HepG2 (cell line): ENCODE measurements around the gene DENND5B. TPM values are rescaled to one million over a fixed set of nuclear protein-coding genes. Genes with fewer than 3 reads are reported as not detected.

ENCODE experiments used
- ATAC-seq: fragments of 200-7000 bp; cut with Tn5 transposase; 3 replicates; pipeline ENCODE4 v1.9.1; 2020; ENCODE audit warnings: mild to moderate bottlenecking, moderate library complexity
- BruUV-seq: library from RNA; stranded (reverse); fragments of 400-500 nt; replicated peaks from 2 replicates; lab custom pipeline; 2021; lab: Mats Ljungman, UMichigan
- CTCF ChIA-PET: fragments of 300-600 bp; formaldehyde crosslinking; extraction: SDS; loops from one replicate; lab custom pipeline; 2021; ENCODE audit warnings: low total read pairs, inconsistent platforms, low intra/inter-chr PET ratio; lab: Yijun Ruan, JAX
- POLR2A ChIA-PET: fragments of 350-600 bp; sonication (Branson Sonifier 250); formaldehyde crosslinking; loops from one replicate; lab custom pipeline; 2020; ENCODE audit warnings: antibody characterized with exemption, inconsistent platforms; lab: Yijun Ruan, JAX
- DNase-seq: peaks from one replicate; pipeline ENCODE4 v3.0.0-alpha.2; 2015; ENCODE audit warnings: low spot score
- FAIRE-seq: peaks from 3 replicates; lab custom pipeline; 2011; peaks lifted over from hg19 to GRCh38; lab: Jason Lieb, UNC
- H2AFZ ChIP-seq: one replicate; pipeline ENCODE4 v1.6.1; 2011; ENCODE audit warnings: low read length, inconsistent platforms
- H3K27ac ChIP-seq: fragments of 300-600 bp; 3 replicates; pipeline ENCODE4 v1.8.0; 2011; ENCODE audit warnings: mixed run types, mild to moderate bottlenecking, mixed read lengths, low read length, inconsistent platforms; ENCODE audit not compliant: insufficient read depth; ENCODE audit errors: extremely low read length
- H3K27me3 ChIP-seq, 2 experiments: fragments of 200-600 bp in 1 of 2; 2 replicates in 1 of 2; 3 replicates in 1 of 2; pipeline versions ENCODE4 v1.6.0 to v1.8.0; 2011; ENCODE audit warnings: low read length in 2 of 2, mild to moderate bottlenecking in 2 of 2, moderate library complexity in 2 of 2, inconsistent platforms in 1 of 2; ENCODE audit not compliant: insufficient read depth in 2 of 2, control insufficient read depth in 1 of 2
- H3K36me3 ChIP-seq, 2 experiments: fragments of 200-600 bp in 1 of 2; replicated peaks in 1 of 2; 2 replicates in 1 of 2; 3 replicates in 1 of 2; pipeline versions ENCODE4 v1.5.1 to v1.8.0; 2011; ENCODE audit warnings: low read length in 2 of 2, inconsistent platforms in 1 of 2; ENCODE audit not compliant: insufficient read depth in 2 of 2, control insufficient read depth in 1 of 2
- H3K4me1 ChIP-seq: 2 replicates; pipeline ENCODE4 v1.5.1; 2012; ENCODE audit warnings: low read length, inconsistent platforms; ENCODE audit not compliant: insufficient read depth
- H3K4me2 ChIP-seq: 2 replicates; pipeline ENCODE4 v1.6.0; 2011; ENCODE audit warnings: low read depth, low read length, inconsistent platforms
- H3K4me3 ChIP-seq, 3 experiments: fragments of 200-600 bp in 1 of 3; sonication (generic), shearing (Covaris generic) in 1 of 3; replicated peaks in 1 of 3; 2 replicates each; pipeline ENCODE4 v1.5.1; 2011 to 2016; ENCODE audit warnings: low read length in 3 of 3, inconsistent platforms in 2 of 3, low read depth in 2 of 3, mild to moderate bottlenecking in 2 of 3, control low read depth in 1 of 3, mixed read lengths in 1 of 3; ENCODE audit not compliant: insufficient read depth in 1 of 3
- H3K79me2 ChIP-seq: one replicate; pipeline ENCODE4 v1.6.1; 2011; ENCODE audit warnings: low read length, inconsistent platforms; ENCODE audit not compliant: insufficient read depth
- H3K9ac ChIP-seq: 2 replicates; pipeline ENCODE4 v1.6.0; 2011; ENCODE audit warnings: mild to moderate bottlenecking, low read depth, low read length, inconsistent platforms; ENCODE audit not compliant: insufficient read depth
- H3K9me3 ChIP-seq: 2 replicates; pipeline ENCODE4 v1.5.1; 2012; ENCODE audit warnings: mild to moderate bottlenecking, low read length
- H4K20me1 ChIP-seq: 2 replicates; pipeline ENCODE4 v1.6.0; 2011; ENCODE audit warnings: inconsistent platforms, mild to moderate bottlenecking, low read length, moderate library complexity; ENCODE audit not compliant: insufficient read depth
- AKAP8 ChIP-seq: sonication (generic); formaldehyde crosslinking; IDR thresholded peaks from 2 replicates; pipeline ENCODE4 v1.5.1; 2020; ENCODE audit warnings: mild to moderate bottlenecking, missing genetic modification reagents
- BCL6 ChIP-seq: IDR thresholded peaks from 2 replicates; pipeline ENCODE4 v1.6.1; 2016; ENCODE audit warnings: missing genetic modification reagents, missing compliant biosample characterization
- BRCA1 ChIP-seq: sonication (generic); formaldehyde crosslinking; IDR thresholded peaks from 2 replicates; pipeline ENCODE4 v1.4.0; 2020; ENCODE audit warnings: missing genetic modification reagents
- HES4 ChIP-seq: sonication (generic); formaldehyde crosslinking; IDR thresholded peaks from 2 replicates; pipeline ENCODE4 v1.9.0; 2021; ENCODE audit warnings: mild to moderate bottlenecking, missing genetic modification reagents, borderline replicate concordance
- HNF4A ChIP-seq: sonication (generic); formaldehyde crosslinking; IDR thresholded peaks from 2 replicates; pipeline ENCODE4 v1.4.0; 2020; ENCODE audit warnings: missing genetic modification reagents
- KAT8 ChIP-seq: IDR thresholded peaks from 2 replicates; pipeline ENCODE4 v1.6.1; 2016; ENCODE audit warnings: missing genetic modification reagents, missing compliant biosample characterization
- NFATC3 ChIP-seq: sonication (generic); formaldehyde crosslinking; IDR thresholded peaks from 2 replicates; pipeline ENCODE4 v1.5.1; 2020; ENCODE audit warnings: mild to moderate bottlenecking, missing genetic modification reagents
- POLR2A ChIP-seq, 2 experiments: IDR thresholded peaks; 2 replicates each; pipeline ENCODE4 v1.6.1; 2011; ENCODE audit warnings: low read depth in 2 of 2, low read length in 2 of 2, mild to moderate bottlenecking in 1 of 2, moderate library complexity in 1 of 2; ENCODE audit not compliant: insufficient read depth in 1 of 2
- RBM22 ChIP-seq: fragments of 200-400 bp; formaldehyde crosslinking; optimal IDR thresholded peaks from 2 replicates; pipeline ENCODE3; 2017; ENCODE audit warnings: mild to moderate bottlenecking, low read length, moderate library complexity
- REPIN1 ChIP-seq: sonication (generic); formaldehyde crosslinking; IDR thresholded peaks from 2 replicates; pipeline ENCODE4 v1.8.0; 2022; ENCODE audit warnings: missing genetic modification reagents, low read depth, mild to moderate bottlenecking, borderline replicate concordance
- SALL1 ChIP-seq: sonication (generic); formaldehyde crosslinking; IDR thresholded peaks from 2 replicates; pipeline ENCODE4 v1.8.0; 2022; ENCODE audit warnings: mild to moderate bottlenecking, missing genetic modification reagents
- SNAPC5 ChIP-seq: sonication (generic); formaldehyde crosslinking; IDR thresholded peaks from 2 replicates; pipeline ENCODE4 v1.8.1; 2023; ENCODE audit warnings: mild to moderate bottlenecking, missing genetic modification reagents, borderline replicate concordance
- SSRP1 ChIP-seq: IDR thresholded peaks from 2 replicates; pipeline ENCODE4 v1.6.1; 2016; ENCODE audit warnings: control low read depth
- ZBTB20 ChIP-seq: sonication (generic); formaldehyde crosslinking; IDR thresholded peaks from 2 replicates; pipeline ENCODE4 v1.8.1; 2023; ENCODE audit warnings: missing genetic modification reagents, low read depth, mild to moderate bottlenecking, borderline replicate concordance
- ZBTB38 ChIP-seq: sonication (generic); formaldehyde crosslinking; IDR thresholded peaks from 2 replicates; pipeline ENCODE4 v1.5.1; 2020; ENCODE audit warnings: mild to moderate bottlenecking, missing genetic modification reagents
- ZBTB43 ChIP-seq: sonication (generic); formaldehyde crosslinking; conservative IDR thresholded peaks from 2 replicates; pipeline ENCODE4 v1.4.0; 2020; ENCODE audit warnings: missing genetic modification reagents
- ZNF3 ChIP-seq: IDR thresholded peaks from 2 replicates; pipeline ENCODE4 v1.7.0; 2017; ENCODE audit warnings: inconsistent platforms
- ZNF317 ChIP-seq: sonication (generic); formaldehyde crosslinking; IDR thresholded peaks from 2 replicates; pipeline ENCODE4 v1.5.0; 2020; ENCODE audit warnings: mild to moderate bottlenecking, missing genetic modification reagents
- ZNF431 ChIP-seq: sonication (generic); formaldehyde crosslinking; IDR thresholded peaks from 2 replicates; pipeline ENCODE4 v1.9.0; 2022; ENCODE audit warnings: missing genetic modification reagents, low read depth, mild to moderate bottlenecking, borderline replicate concordance
- ZNF660 ChIP-seq: sonication (generic); formaldehyde crosslinking; IDR thresholded peaks from 2 replicates; pipeline ENCODE4 v1.5.1; 2020; ENCODE audit warnings: mild to moderate bottlenecking, low read depth, missing genetic modification reagents, borderline replicate concordance
- ZNF710 ChIP-seq: sonication (generic); formaldehyde crosslinking; IDR thresholded peaks from 2 replicates; pipeline ENCODE4 v1.5.0; 2020; ENCODE audit warnings: mild to moderate bottlenecking, missing genetic modification reagents, borderline replicate concordance
- ZNF790 ChIP-seq: sonication (generic); formaldehyde crosslinking; IDR thresholded peaks from 2 replicates; pipeline ENCODE4 v1.8.0; 2022; ENCODE audit warnings: missing genetic modification reagents, mild to moderate bottlenecking, borderline replicate concordance
- ZSCAN20 ChIP-seq: sonication (generic); formaldehyde crosslinking; IDR thresholded peaks from 2 replicates; pipeline ENCODE4 v1.4.0; 2020; ENCODE audit warnings: missing genetic modification reagents, mild to moderate bottlenecking, borderline replicate concordance
- ZSCAN25 ChIP-seq: sonication (generic); formaldehyde crosslinking; IDR thresholded peaks from 2 replicates; pipeline ENCODE4 v1.8.0; 2022; ENCODE audit warnings: mild to moderate bottlenecking, missing genetic modification reagents
- WGBS: methylation state at CpG from one replicate; pipeline ENCODE4 v1.1.6; 2017; ENCODE audit warnings: low lambda C conversion rate; 5-methylcytosine and 5-hydroxymethylcytosine counted together
- in situ Hi-C: cut with HindIII; loops from 2 replicates; pipeline ENCODE4 v1.10.0; 2017; ENCODE audit warnings: low pct_unique_long_range_greater_than_20kb; ENCODE audit not compliant: extremely low pct_ligation_motif_present
- intact Hi-C: fragments of 100-400 bp; cut with micrococcal nuclease; formaldehyde crosslinking; loops from one replicate; pipeline ENCODE4 v1.10.0; 2022; ENCODE audit not compliant: unreplicated experiment
- polyA plus RNA-seq, 8 experiments: library from polyadenylated mRNA; depleted of rRNA in 3 of 8; stranded (reverse) in 7 of 8; unstranded in 1 of 8; fragments of >200 nt; fragmentation: Illumina TruSeq in 4 of 8; extraction: Trizol in 4 of 8; gene quantifications; 2 replicates each; pipeline versions ENCODE4 v1.2.1 to v1.2.3, GENCODE V29; 2011 to 2016; ENCODE audit warnings: low read depth in 4 of 8, missing spikeins in 1 of 8, mixed read lengths in 1 of 8; ENCODE audit not compliant: insufficient read depth in 1 of 8
- total RNA-seq, 5 experiments: library from RNA; depleted of rRNA; stranded (reverse); fragments of >200 nt; fragmentation: Illumina TruSeq; extraction: Trizol; gene quantifications; 2 replicates each; pipeline ENCODE4 v1.2.3, GENCODE V29; 2016; ENCODE audit warnings: low read depth in 1 of 5

DENND5B gene
- total and polyA plus RNA-seq, 2 of the 13 experiments (the other 11 are each of a cell fraction or from before 2014, with no cell fraction given) = 14.7 to 18.7 TPM

GRCh38 chr12:31355747-31356107 is 235.2 kb downstream of the DENND5B start:
- POLR2A ChIA-PET = interaction anchor here (1.7 to 2.3 kb wide), 3 partner anchors 8 to 30 kb away, joined by 7 to 16 read pairs (median 13); partner anchors contain the start of gene SINHCAF
- H2AFZ ChIP-seq = no peak overlapping the region
- in situ Hi-C loops (no loop called here), intact Hi-C loops (loop anchor here (1.0 kb wide), 1 partner anchor 29 kb away; the partner anchor contains the start of gene SINHCAF)
- peak overlapping the region; percentile 79 for H3K27ac ChIP-seq
- no peaks in the 10 kb centered on the region for H3K9me3 ChIP-seq
- DNase-seq (no peak), FAIRE-seq (no peak), ATAC-seq (peak; percentile 14; the same call in 2 of the 3 replicates)
- peak overlapping the region; percentile 7 to 35 (median 34); a peak in 4 of 6 replicates for H3K4me3 ChIP-seq
- 41% methylated on average over 3 of the region's 4 CpGs for WGBS
- peak overlapping the region; percentile 61 for H3K4me2 ChIP-seq
- H3K79me2 ChIP-seq = no peaks in the 10 kb centered on the region
- no peaks in the 10 kb centered on the region for H3K36me3 ChIP-seq
- CTCF ChIA-PET = no interaction called here
- H3K27me3 ChIP-seq = no peaks in the 10 kb centered on the region
- peaks cover 29% of the 10 kb centered on the region for H3K4me1 ChIP-seq
- no peaks in the 10 kb centered on the region for H4K20me1 ChIP-seq
- H3K9ac ChIP-seq = peak overlapping the region; percentile 66
- TSS peak; percentile 93 for BruUV-seq
- TF ChIP-seq ZBTB43 (CRISPR knock-in tag) (no peak), POLR2A (IDR thresholded peaks at IDR 0.05; ENCODE audit: insufficient read depth in 1 of 2, low read depth in 2 of 2, low read length in 2 of 2) (no peak), ZNF431 (no peak), ZSCAN25 (CRISPR knock-in tag) (no peak), BRCA1 (CRISPR knock-in tag) (no peak), SALL1 (CRISPR knock-in tag) (no peak), RBM22 (no peak), SSRP1 (no peak), HNF4A (CRISPR knock-in tag) (no peak), NFATC3 (CRISPR knock-in tag) (no peak), ZBTB20 (0 out of 2 replicates have a peak, but pooled peaks have one; percentile 1), ZNF3 (CRISPR knock-in tag) (no peak), ZSCAN20 (CRISPR knock-in tag) (no peak), ZBTB38 (CRISPR knock-in tag) (no peak), ZNF660 (no peak), BCL6 (CRISPR knock-in tag) (no peak), REPIN1 (0 out of 2 replicates have a peak, but pooled peaks have one; percentile 4), ZNF790 (no peak), KAT8 (no peak), ZNF710 (CRISPR knock-in tag) (0 out of 2 replicates have a peak, but pooled peaks have one; percentile 57), ZNF317 (CRISPR knock-in tag) (peak; percentile 68; the same call in 1 of the 2 replicates), AKAP8 (no peak), SNAPC5 (CRISPR knock-in tag) (no peak), HES4 (CRISPR knock-in tag) (no peak)
